Stimulated activated CD4-positive, alpha-beta T cell treated with anti-CD3 and anti-CD28 coated beads, Interleukin-12 subunit alpha, Interleukin-12 subunit beta, amount 100 ng/mL, for 4 hours (primary cell): ENCODE data around the gene FBN2.
"Not testable (repeated sequence)": the region's sequence is repeated elsewhere in the genome, so short reads cannot be mapped to it uniquely, and the experiment has no call there.

Experiments
- DNase-seq: peaks from one replicate; pipeline ENCODE4 v3.0.0-alpha.2; 2020

FBN2 gene

GRCh38 chr5:128532776-128533175, 5.3 kb downstream of the FBN2 start:
- DNase-seq = no peak

DNA sequence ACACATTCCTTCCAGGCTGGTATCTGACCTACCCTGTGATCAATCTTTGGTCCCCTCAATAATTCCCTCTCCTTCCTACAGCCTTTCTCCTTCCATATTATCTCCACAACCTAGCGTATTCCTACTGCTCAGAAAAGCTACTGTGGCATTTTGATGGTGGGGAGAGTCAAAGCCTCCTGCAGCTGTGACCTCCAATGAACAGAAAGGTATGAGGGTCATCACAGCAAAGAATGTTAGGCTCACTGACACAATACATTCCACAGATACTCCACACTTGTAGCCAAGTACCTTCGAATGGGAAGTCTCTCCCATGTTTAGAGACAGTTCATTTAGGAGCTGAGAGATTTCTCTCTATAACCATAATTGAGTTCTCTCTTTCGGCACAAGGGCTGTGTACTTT, 5.9 kb downstream of the FBN2 start:
- DNase-seq = no peak

DNA sequence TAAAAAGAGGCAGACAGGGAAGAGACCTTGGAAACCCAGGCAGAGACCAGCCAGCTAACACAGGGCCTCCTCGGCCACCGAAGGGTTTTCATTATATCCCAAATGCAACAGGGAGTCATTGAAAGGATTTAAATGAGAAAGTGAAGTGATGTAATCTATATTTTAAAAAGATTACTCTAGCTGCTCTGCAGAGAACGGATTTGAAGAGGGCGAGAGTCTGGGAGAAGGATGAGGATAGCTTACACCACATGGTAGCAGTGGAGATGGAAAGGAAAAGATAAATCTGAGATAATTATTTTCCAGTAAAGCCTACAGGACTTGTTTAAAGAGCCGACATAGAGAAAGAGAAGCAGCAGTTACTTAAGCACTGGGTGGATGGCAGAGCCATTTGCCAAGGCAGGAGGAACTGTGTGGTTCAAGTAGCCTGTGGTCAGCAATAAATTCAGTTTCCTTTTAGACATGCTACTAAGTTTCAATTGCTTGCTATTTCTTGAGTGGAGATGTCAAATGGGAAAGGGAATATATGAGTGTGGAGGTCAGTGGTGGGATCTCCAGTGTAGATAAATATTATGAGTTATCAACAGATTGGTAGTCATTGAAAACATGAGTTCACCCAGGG, 9.3 kb downstream of the FBN2 start:
- DNase-seq = no peak

GRCh38 chr5:128528126-128528525, 9.9 kb downstream of the FBN2 start:
- no peak for DNase-seq

DNA sequence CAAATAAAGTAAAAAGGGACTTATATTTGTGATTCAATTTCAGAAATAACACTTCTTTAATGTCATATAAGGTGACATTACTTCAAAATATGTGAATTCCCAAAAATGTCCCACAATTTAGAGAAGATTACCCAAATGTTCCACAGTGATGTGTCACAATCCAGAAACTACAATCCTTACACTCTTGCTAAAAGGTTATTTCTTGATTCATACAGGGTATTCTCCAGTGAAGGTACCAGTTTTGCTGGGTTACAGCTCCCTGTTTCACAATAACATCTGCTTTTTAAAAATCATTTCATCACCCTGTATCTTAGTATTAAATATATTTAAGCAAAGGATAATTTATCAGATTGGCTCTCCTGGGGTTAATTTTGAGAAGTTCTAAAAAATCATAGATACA, 11.0 kb downstream of the FBN2 start:
- DNase-seq = no peak

- no peak for DNase-seq
These were observed 15.7 kb downstream of the FBN2 start for GRCh38 chr5:128522336-128522735.

GRCh38 chr5:128519827-128520226, 18.2 kb downstream of the FBN2 start:
- DNase-seq = no peak

GRCh38 chr5:128516978-128517377, 21.1 kb downstream of the FBN2 start:
- no peak for DNase-seq

DNA sequence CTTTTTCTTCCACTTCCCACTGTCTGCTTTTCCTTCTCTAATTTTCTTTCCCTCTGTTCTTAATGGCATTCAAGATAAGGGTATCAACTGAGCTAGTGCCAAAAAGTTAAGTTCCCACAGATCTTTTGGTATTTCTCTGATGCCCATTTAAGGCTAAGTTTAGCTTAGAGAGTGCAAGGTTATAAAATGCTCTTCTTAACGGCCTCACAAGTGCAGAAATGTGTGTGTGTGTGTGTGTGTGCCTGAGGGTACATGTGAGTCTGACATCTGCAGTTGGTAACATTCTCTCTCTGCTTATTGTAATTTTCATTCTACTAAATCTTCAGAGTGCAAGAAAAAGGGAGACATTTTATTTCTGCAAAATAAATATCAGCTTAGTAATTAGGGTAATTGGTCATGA, 24.2 kb downstream of the FBN2 start:
- no peak for DNase-seq

DNA sequence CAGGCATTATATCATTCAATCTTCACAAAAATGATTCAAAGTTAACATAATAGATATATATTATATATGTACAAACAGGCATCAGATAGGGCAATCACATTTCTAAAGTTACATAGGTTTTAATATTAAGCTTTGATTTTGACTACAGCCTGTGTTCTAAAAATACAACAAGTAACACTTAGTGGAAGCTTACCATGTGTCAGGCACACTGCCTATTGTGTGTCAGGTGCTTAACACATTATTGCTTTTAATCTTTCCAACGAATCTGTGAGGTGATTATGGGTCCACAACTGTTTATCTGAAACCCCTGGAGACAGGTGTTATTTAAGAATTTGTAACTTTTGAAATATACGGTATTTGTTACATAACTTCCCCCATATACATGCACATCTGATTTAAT, 25.2 kb downstream of the FBN2 start:
- DNase-seq = no peak

- no peak for DNase-seq
These were observed 31.4 kb downstream of the FBN2 start for GRCh38 chr5:128506643-128507042.

DNA sequence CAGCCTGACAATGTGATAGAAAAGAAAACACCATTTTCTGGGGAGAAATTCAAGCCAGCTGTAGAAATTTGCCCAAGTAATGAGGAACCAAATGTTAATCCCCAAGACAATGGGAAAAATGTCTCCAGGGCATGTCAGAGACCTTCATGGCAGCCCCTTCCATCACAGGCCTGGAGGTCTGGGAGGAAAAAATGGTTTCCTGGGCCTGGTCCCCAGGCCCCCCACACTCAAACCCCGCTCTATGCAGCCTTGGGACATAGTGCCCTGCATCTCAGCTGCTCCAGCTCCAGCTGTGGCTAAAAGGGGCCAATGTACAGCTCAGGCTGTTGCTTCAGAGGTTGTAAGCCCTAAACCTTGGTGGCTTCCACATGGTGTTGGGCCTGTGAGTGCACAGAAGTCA, 34.3 kb downstream of the FBN2 start:
- DNase-seq = not testable (repeated sequence)

- DNase-seq = no peak
These were observed 39.1 kb downstream of the FBN2 start for GRCh38 chr5:128498844-128499455.

- DNase-seq = no peak
These were observed 43.5 kb downstream of the FBN2 start for GRCh38 chr5:128494516-128494915.

DNA sequence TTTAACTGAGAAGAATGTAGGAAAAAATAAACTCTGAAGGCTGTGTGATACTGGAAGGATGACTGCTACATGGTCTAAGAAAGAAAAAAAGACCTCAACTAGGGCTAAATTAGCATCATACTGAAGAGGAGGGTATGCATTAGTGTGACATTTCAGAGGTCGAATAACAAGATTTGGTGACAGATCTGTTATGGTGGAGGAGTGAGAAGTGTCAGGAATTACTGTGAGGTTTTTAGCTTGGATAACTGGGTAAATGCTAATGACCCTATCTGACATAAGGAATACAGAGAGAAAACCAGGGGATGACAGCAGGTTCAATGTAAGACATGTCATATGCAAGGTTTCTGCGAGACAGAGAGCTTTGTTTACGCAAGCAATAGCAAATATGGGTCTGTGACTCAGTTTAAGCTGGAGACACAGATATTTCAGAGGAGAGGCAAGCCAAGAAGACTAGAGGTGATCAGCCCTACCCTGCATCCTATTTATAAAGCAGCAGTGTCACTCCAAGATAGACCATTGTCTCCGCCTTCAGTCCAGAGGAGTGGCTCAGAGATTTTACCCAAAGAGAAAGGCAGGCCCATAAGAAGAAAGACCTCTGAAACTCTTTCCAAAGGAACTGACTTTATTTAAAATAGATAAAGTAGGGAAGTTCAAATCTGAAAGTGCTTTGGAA, 44.3 kb downstream of the FBN2 start:
- DNase-seq = no peak

DNA sequence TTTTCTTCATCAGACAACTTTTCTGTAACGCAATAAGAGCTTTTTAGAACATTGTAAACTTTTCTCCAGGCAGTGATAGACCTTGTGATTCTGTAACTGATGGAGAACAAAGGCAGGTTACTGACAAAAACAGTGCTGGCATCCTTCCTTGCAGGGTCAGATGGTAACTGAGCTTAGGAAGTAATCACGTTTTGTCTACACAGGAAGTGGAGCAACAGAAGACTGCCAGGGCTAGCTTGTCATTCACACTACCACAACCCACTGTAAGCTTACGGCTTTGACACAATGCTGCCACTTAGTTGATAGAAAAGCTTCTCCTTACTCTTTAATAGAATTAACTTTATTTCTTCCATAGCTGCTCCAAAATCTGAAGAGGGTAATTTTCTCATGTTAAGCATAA, 46.8 kb downstream of the FBN2 start:
- DNase-seq = no peak

DNA sequence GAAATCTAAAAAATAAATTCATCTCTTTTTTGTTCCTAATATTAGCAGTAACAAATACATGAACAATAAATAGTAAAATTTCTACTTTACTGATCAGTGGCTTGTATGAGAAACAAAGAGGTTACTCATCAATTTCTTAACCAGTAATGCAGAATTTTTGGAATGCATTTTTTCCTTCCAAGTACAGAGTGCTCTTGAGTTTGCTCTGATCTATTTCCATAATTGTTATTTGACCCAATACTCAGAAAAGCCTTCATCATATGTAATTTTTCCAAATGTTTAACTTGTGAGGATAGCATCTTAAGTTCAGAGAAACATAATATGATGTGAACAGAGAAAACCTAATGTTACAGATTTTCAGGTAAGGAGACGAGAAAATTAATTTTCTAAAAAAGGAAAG, 47.3 kb downstream of the FBN2 start:
- no peak for DNase-seq

DNA sequence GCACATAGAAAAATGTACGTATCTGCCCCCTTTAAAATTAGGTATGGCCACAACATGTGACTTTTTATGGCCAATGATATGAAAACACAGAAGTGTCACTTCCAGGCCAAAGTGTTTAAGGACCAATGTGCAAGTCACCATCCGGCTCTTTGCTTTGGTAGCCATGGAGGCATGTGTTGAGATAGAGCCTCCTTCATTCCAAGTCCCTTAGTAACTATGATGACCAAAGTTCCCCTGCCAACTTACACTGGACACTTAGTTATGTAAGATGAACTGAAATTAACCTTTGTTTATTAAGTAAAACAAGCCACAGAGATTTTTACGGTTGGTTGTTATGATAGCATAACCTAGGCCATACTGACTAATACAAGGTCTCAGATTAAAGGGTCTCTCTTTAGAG, 51.0 kb downstream of the FBN2 start:
- no peak for DNase-seq

DNA sequence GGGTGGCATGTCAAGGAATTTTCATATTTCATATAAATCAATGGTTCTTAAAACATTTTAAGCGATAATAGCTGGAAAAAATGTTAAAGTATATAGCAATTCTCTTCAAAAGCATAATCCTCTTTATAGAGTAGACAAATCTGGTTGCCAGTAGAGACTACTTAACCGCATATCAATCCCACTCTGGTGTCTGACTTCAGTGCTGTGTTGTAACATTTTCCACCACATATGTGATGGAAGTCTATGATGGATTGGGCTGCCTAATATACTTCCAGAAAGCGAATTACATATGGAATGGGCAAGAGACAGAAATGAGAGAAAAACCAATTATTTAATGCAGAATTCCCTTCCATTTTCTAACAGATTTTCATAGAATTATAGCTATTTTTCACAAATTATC, 54.3 kb downstream of the FBN2 start:
- DNase-seq = no peak

DNA sequence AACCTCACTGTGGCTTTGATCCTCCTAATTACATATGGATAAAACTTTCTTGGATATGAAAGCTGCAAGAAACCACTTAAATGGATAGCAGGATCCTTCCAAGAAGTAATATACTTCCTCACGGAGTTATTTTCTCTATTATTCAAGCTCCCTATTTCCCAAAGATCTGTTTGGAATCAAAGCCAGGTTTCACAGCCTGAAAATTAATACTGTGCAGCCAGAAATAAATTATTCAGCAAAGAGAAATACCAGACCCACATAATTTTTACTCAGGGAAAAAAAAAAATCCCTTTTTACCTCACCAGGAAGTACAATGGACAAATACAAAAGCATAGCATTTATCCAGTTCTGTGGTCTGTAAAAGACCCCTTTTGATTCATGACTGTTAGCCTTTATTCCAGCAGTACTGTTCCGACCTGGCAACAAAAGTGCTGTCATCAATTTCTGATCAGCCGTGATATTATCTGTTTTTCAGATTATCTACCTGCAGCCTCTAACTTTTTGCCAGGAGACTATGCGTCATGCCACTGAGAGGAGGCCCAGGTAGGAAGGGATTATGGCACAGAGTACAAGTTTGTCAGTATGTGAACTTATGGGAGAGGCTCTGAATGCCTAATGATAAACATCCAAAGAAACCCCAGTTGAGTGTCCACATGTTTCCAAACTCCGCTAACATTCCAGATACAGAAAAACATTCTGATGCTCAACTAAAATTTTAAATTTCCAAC, 57.0 kb downstream of the FBN2 start:
- DNase-seq = no peak

DNA sequence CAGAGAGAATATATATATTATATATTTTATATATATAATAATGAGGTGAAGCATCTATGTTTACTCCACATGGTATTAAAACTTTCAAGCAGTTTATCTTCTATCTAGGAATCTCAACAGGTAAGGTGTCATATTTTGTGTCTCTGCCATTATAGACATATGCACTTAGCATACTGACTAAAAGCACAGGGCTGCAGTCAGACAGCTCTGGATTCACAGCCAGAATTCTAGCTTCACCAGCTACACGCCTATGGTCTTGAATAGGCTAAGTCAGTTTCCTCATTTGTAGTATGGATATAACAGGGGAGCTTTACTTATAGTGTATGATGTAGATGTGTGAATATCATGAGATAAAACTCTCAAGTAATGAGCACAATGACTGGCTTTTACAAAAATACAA, 57.9 kb downstream of the FBN2 start:
- DNase-seq = no peak

- DNase-seq = no peak
These were observed 59.4 kb downstream of the FBN2 start for GRCh38 chr5:128478386-128479368.

DNA sequence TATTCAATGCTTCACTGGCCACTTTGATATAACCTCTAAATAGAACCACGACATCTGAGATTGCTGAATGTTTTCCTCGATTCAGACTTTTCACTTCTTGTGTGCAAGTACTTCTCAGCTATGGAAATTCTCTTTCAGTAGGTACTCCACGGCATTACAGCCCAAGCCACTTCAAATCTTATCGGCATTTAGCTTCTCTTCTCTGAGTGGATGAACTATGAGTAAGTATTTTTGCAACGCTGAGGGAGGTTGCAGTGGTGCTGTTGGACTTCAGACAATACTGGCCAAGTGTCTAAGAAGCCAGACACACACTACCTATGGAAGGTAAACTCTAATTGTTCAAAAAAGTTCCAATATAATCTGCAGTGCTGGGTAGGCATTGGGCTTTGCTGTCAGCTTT, 60.1 kb downstream of the FBN2 start:
- DNase-seq = no peak
